ENCODE measurements around the gene RAC3. TPM values are rescaled to one million over a fixed set of nuclear protein-coding genes. Genes with fewer than 3 reads are reported as not detected.
A peak's percentile ranks its signal among the peaks of the same experiment; 100 is the strongest.
"Not testable (repeated sequence)": the region's sequence is repeated elsewhere in the genome, so short reads cannot be mapped to it uniquely, and the experiment has no call there.

RAC3 gene
- polyA plus RNA-seq, 1 experiment: 11.5 TPM

- ChIA-PET CTCF (interaction anchor here (0.6 to 5.0 kb wide), 27 partner anchors 8 to 391 kb away, joined by 3 to 23 read pairs (median 3); partner anchors contain the start of genes CENPX, LRRC45 and NOTUM), POLR2A (interaction anchor here (0.5 to 0.7 kb wide), 2 partner anchors 14 to 188 kb away, joined by 3 to 5 read pairs; partner anchors contain the start of genes CENPX and LRRC45)
- H3K36me3 ChIP-seq (ENCODE audit: control insufficient read depth, insufficient read depth, low read length): no peaks in the 10 kb centered on the region
- H3K4me3 ChIP-seq (ENCODE audit: low read depth, low read length): peak within 1 kb of the TSS; percentile 64
- H3K27me3 ChIP-seq (ENCODE audit: control insufficient read depth, insufficient read depth, low read length): no peaks in the 10 kb centered on the region
- peak; percentile 63 for DNase-seq (ENCODE audit: low read depth)
- TF ChIP-seq, protein P1, sequence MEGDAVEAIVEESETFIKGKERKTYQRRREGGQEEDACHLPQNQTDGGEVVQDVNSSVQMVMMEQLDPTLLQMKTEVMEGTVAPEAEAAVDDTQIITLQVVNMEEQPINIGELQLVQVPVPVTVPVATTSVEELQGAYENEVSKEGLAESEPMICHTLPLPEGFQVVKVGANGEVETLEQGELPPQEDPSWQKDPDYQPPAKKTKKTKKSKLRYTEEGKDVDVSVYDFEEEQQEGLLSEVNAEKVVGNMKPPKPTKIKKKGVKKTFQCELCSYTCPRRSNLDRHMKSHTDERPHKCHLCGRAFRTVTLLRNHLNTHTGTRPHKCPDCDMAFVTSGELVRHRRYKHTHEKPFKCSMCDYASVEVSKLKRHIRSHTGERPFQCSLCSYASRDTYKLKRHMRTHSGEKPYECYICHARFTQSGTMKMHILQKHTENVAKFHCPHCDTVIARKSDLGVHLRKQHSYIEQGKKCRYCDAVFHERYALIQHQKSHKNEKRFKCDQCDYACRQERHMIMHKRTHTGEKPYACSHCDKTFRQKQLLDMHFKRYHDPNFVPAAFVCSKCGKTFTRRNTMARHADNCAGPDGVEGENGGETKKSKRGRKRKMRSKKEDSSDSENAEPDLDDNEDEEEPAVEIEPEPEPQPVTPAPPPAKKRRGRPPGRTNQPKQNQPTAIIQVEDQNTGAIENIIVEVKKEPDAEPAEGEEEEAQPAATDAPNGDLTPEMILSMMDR (IDR thresholded peaks at IDR 0.05; ENCODE audit: insufficient read depth, low read depth, low read length): peak; percentile 53
These were observed 5.8 kb downstream of the RAC3 start, which contains the start of gene DCXR for GRCh38 chr17:82037092-82037888. Gene DCXR (minus strand): TSS chr17:82037697. CDS start chr17:82037682, 15 bp downstream.

- ChIA-PET POLR2A (interaction anchor here (0.5 to 0.7 kb wide), 3 partner anchors 15 to 187 kb away, joined by 3 to 14 read pairs (median 5); partner anchors contain the start of genes CENPX and LRRC45), CTCF (interaction anchor here (0.6 to 5.0 kb wide), 25 partner anchors 8 to 229 kb away, joined by 3 to 23 read pairs (median 3); partner anchors contain the start of genes CENPX, LRRC45 and NOTUM)
These were observed 6.4 kb downstream of the RAC3 start for GRCh38 chr17:82037889-82038195.

GRCh38 chr17:82038796-82039409 is 7.4 kb downstream of the RAC3 start:
- CTCF ChIA-PET: interaction anchor here (1.6 to 5.0 kb wide), 4 partner anchors 9 to 115 kb away, joined by 8 to 23 read pairs (median 12); partner anchors contain the start of gene NOTUM
- H3K27me3 ChIP-seq (ENCODE audit: control insufficient read depth, insufficient read depth, low read length); H3K4me3 ChIP-seq (ENCODE audit: low read depth, low read length); H3K36me3 ChIP-seq (ENCODE audit: control insufficient read depth, insufficient read depth, low read length); POLR2A ChIA-PET; DNase-seq (ENCODE audit: low read depth): not testable (repeated sequence)

More at GRCh38 chr17:82037889-82038195, 6.4 kb downstream of the RAC3 start:
- TF ChIP-seq, protein P1 (IDR thresholded peaks at IDR 0.05; ENCODE audit: insufficient read depth, low read depth, low read length): no peak
- Histone ChIP-seq H3K27me3 (ENCODE audit: control insufficient read depth, insufficient read depth, low read length) (no peaks in the 10 kb centered on the region), H3K4me3 (ENCODE audit: low read depth, low read length) (peak overlapping the region; percentile 64), H3K36me3 (ENCODE audit: control insufficient read depth, insufficient read depth, low read length) (no peaks in the 10 kb centered on the region)
- DNase-seq (ENCODE audit: low read depth): no peak

DNA sequence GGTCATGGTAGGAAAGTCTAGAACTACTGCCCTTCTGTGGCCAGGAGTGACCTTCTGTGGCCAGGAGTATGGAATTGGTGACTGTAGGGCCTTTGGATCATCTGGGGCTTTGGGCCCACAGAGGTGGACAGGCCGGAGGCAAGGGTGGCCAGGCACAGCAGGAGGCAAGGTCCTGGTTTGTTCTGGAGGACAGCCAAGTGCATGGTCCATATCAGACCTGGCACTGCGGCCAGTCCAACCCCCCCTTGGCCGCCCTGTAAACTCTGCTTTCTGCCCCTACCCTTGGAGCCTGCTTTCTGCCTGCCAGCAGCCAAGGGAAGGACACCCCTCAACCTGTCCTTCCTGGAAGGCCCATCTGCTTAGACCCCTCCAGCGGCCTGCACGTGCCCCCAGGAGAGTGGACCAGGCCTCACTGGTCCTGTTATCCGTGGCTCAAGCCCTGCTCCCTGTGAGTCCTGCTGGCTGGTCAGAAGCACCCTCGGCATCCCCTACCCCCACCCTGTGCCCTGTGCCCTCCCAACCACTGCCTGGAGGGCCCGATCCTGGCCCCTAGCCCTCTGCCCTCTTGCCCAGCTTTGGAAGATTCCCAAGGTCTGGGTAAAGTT is 8.3 kb downstream of the RAC3 start:
- POLR2A ChIA-PET: no interaction called here
- DNase-seq (ENCODE audit: low read depth): no peak
- Histone ChIP-seq H3K36me3 (ENCODE audit: control insufficient read depth, insufficient read depth, low read length) (no peaks in the 10 kb centered on the region), H3K27me3 (ENCODE audit: control insufficient read depth, insufficient read depth, low read length) (no peaks in the 10 kb centered on the region), H3K4me3 (ENCODE audit: low read depth, low read length) (no peak overlapping the region)
- CTCF ChIA-PET: interaction anchor here (0.6 to 5.0 kb wide), 4 partner anchors 9 to 59 kb away, joined by 3 to 23 read pairs (median 7); no protein-coding TSS in a partner anchor
- TF ChIP-seq, protein P1 (IDR thresholded peaks at IDR 0.05; ENCODE audit: insufficient read depth, low read depth, low read length): no peak

- TF ChIP-seq, protein P1 (IDR thresholded peaks at IDR 0.05; ENCODE audit: insufficient read depth, low read depth, low read length): no peak
- CTCF ChIA-PET: interaction anchor here (1.5 kb wide), 1 partner anchor 11 kb away, joined by 6 read pairs; no protein-coding TSS in a partner anchor
- POLR2A ChIA-PET: no interaction called here
- H3K4me3 ChIP-seq (ENCODE audit: low read depth, low read length): no peak overlapping the region
- no peak for DNase-seq (ENCODE audit: low read depth)
- H3K27me3 ChIP-seq (ENCODE audit: control insufficient read depth, insufficient read depth, low read length): no peaks in the 10 kb centered on the region
- no peaks in the 10 kb centered on the region for H3K36me3 ChIP-seq (ENCODE audit: control insufficient read depth, insufficient read depth, low read length)
These were observed 9.8 kb downstream of the RAC3 start for GRCh38 chr17:82041144-82041814.

Measured in BJ (cell line).